Measurements from ENCODE around the gene GTF2A1L. TPM values are rescaled to one million over a fixed set of nuclear protein-coding genes. Genes with fewer than 3 reads are reported as not detected.

The GTF2A1L gene
- total RNA-seq, 1 donor: 4.7 TPM

GRCh38 chr2:48674933-48675332 lies 57.3 kb downstream of the GTF2A1L start:
- TF ChIP-seq CTCF (IDR thresholded peaks at IDR 0.05; ENCODE audit: insufficient read depth, low read depth, low read length): no peak
- DNase-seq (ENCODE audit: low read depth): no peak
- H3K4me3 ChIP-seq (ENCODE audit: low read depth, low read length): no peak overlapping the region

- no peak for TF ChIP-seq CTCF (IDR thresholded peaks at IDR 0.05; ENCODE audit: insufficient read depth, low read depth, low read length)
- no peak for DNase-seq (ENCODE audit: low read depth)
- H3K4me3 ChIP-seq (ENCODE audit: low read depth, low read length): no peak overlapping the region
Measured at GRCh38 chr2:48677450-48677849, 59.8 kb downstream of the GTF2A1L start.

GRCh38 chr2:48685126-48685525 lies 67.5 kb downstream of the GTF2A1L start:
- no peak for TF ChIP-seq CTCF (IDR thresholded peaks at IDR 0.05; ENCODE audit: insufficient read depth, low read depth, low read length)
- no peak overlapping the region for H3K4me3 ChIP-seq (ENCODE audit: low read depth, low read length)
- DNase-seq (ENCODE audit: low read depth): no peak

- no peak overlapping the region for H3K4me3 ChIP-seq (ENCODE audit: low read depth, low read length)
- no peak for DNase-seq (ENCODE audit: low read depth)
- no peak for TF ChIP-seq CTCF (IDR thresholded peaks at IDR 0.05; ENCODE audit: insufficient read depth, low read depth, low read length)
Measured at GRCh38 chr2:48691935-48692691, 74.5 kb downstream of the GTF2A1L start.

- TF ChIP-seq CTCF (IDR thresholded peaks at IDR 0.05; ENCODE audit: insufficient read depth, low read depth, low read length): no peak
- no peak for DNase-seq (ENCODE audit: low read depth)
- H3K4me3 ChIP-seq (ENCODE audit: low read depth, low read length): no peak overlapping the region
Measured at GRCh38 chr2:48693066-48693465, 75.4 kb downstream of the GTF2A1L start.

- no peak for TF ChIP-seq CTCF (IDR thresholded peaks at IDR 0.05; ENCODE audit: insufficient read depth, low read depth, low read length)
- DNase-seq (ENCODE audit: low read depth): no peak
- no peak overlapping the region for H3K4me3 ChIP-seq (ENCODE audit: low read depth, low read length)
Measured at GRCh38 chr2:48693645-48694044, 76.0 kb downstream of the GTF2A1L start.

GRCh38 chr2:48694149-48694548 lies 76.5 kb downstream of the GTF2A1L start:
- no peak for TF ChIP-seq CTCF (IDR thresholded peaks at IDR 0.05; ENCODE audit: insufficient read depth, low read depth, low read length)
- DNase-seq (ENCODE audit: low read depth): peak; percentile 26
- H3K4me3 ChIP-seq (ENCODE audit: low read depth, low read length): no peak overlapping the region
